Caco-2 (cell line): ENCODE data around the gene ZIC2. TPM values are rescaled to one million over a fixed set of nuclear protein-coding genes. Genes with fewer than 3 reads are reported as not detected.

ENCODE experiments used
- BruUV-seq: library from RNA; stranded (reverse); fragments of 400-500 nt; replicated peaks from 2 replicates; lab custom pipeline; 2021; lab: Mats Ljungman, UMichigan
- CTCF ChIA-PET: fragments of 300-600 bp; sonication (Branson Sonifier 250); formaldehyde crosslinking; loops from one replicate; lab custom pipeline; 2022; ENCODE audit warnings: antibody characterized with exemption; lab: Charles Lee
- POLR2A ChIA-PET: fragments of 300-600 bp; sonication (Branson Sonifier 250); formaldehyde crosslinking; loops from one replicate; lab custom pipeline; 2022; ENCODE audit warnings: antibody characterized with exemption; lab: Charles Lee
- DNase-seq, 2 experiments: peaks; one replicate each; pipeline versions ENCODE4 v3.0.0 to v3.0.0-alpha.2; 2020 to 2022
- H3K27me3 ChIP-seq: replicated peaks from 2 replicates; pipeline ENCODE4 v1.6.0; 2011; ENCODE audit warnings: low read length; ENCODE audit not compliant: control insufficient read depth, insufficient read depth
- H3K36me3 ChIP-seq: 2 replicates; pipeline ENCODE4 v1.5.1; 2011; ENCODE audit warnings: low read length; ENCODE audit not compliant: control insufficient read depth, insufficient read depth
- H3K4me1 ChIP-seq: fragments of 250-450 bp; sonication (Bioruptor Pico); 2 replicates; pipeline ENCODE4 v1.5.1; 2020; ENCODE audit warnings: mild to moderate bottlenecking
- H3K4me3 ChIP-seq: 2 replicates; pipeline ENCODE4 v1.5.1; 2011; ENCODE audit warnings: low read depth, mild to moderate bottlenecking, control low read depth, low read length
- H3K9me3 ChIP-seq: fragments of 250-450 bp; sonication (Bioruptor Pico); 2 replicates; pipeline ENCODE4 v1.5.1; 2020; ENCODE audit warnings: mild to moderate bottlenecking, moderate library complexity
- H3K27ac Mint-ChIP-seq: one replicate; pipeline ENCODE4 v1.8.0; 2022; ENCODE audit warnings: mixed read lengths; ENCODE audit not compliant: unreplicated experiment
- H3K27me3 Mint-ChIP-seq: one replicate; pipeline ENCODE4 v1.8.0; 2022; ENCODE audit warnings: mixed read lengths; ENCODE audit not compliant: insufficient read depth, unreplicated experiment
- H3K36me3 Mint-ChIP-seq: one replicate; pipeline ENCODE4 v1.8.0; 2022; ENCODE audit warnings: mild to moderate bottlenecking, mixed read lengths; ENCODE audit not compliant: insufficient read depth, unreplicated experiment
- H3K4me1 Mint-ChIP-seq: one replicate; pipeline ENCODE4 v1.8.0; 2022; ENCODE audit warnings: low read depth, mixed read lengths; ENCODE audit not compliant: unreplicated experiment
- H3K4me3 Mint-ChIP-seq: one replicate; pipeline ENCODE4 v1.8.0; 2022; ENCODE audit warnings: mild to moderate bottlenecking, moderate library complexity, mixed read lengths; ENCODE audit not compliant: unreplicated experiment
- H3K9me3 Mint-ChIP-seq: one replicate; pipeline ENCODE4 v1.8.0; 2022; ENCODE audit warnings: mixed read lengths; ENCODE audit not compliant: unreplicated experiment
- CTCF ChIP-seq, 2 experiments: fragments of 200-600 bp in 1 of 2; IDR thresholded peaks; 1 replicate in 1 of 2; 2 replicates in 1 of 2; pipeline versions ENCODE4 v1.5.1 to v1.8.0; 2011 to 2022; ENCODE audit warnings: antibody characterized with exemption in 1 of 2, control low read depth in 1 of 2, inconsistent platforms in 1 of 2, low read depth in 1 of 2, low read length in 1 of 2, mild to moderate bottlenecking in 1 of 2, moderate library complexity in 1 of 2; ENCODE audit not compliant: insufficient read depth in 1 of 2, severe bottlenecking in 1 of 2, unreplicated experiment in 1 of 2
- intact Hi-C: fragments of 100-400 bp; cut with micrococcal nuclease; formaldehyde crosslinking; loops from one replicate; pipeline ENCODE4 v1.10.0; 2022; ENCODE audit not compliant: unreplicated experiment
- total RNA-seq: library from RNA; stranded (reverse); gene quantifications from 2 replicates; pipeline ENCODE4 v1.2.3, GENCODE V29; 2022

The ZIC2 gene
- total RNA-seq, 1 experiment from 2014 or later: 1.3 TPM

GRCh38 chr13:100014621-100015020, 33.0 kb downstream of the ZIC2 start:
- Histone ChIP-seq H3K9me3 (no peaks in the 10 kb centered on the region), H3K4me1 (no peaks in the 10 kb centered on the region), H3K4me3 (no peak overlapping the region), H3K36me3 (no peaks in the 10 kb centered on the region), H3K27me3 (no peaks in the 10 kb centered on the region)
- no peaks in the 10 kb centered on the region for H3K27me3 Mint-ChIP-seq
- no peak for TF ChIP-seq CTCF (IDR thresholded peaks at IDR 0.05; ENCODE audit: insufficient read depth in 1 of 2, low read depth in 1 of 2, low read length in 1 of 2, severe bottlenecking in 1 of 2, unreplicated experiment in 1 of 2)
- no peak overlapping the region for H3K4me3 Mint-ChIP-seq
- H3K4me1 Mint-ChIP-seq: no peaks in the 10 kb centered on the region
- intact Hi-C loops: no loop called here
- no peak overlapping the region for H3K27ac Mint-ChIP-seq
- peaks cover 8% of the 10 kb centered on the region for H3K9me3 Mint-ChIP-seq
- POLR2A ChIA-PET: no interaction called here
- BruUV-seq: no TSS peak
- CTCF ChIA-PET: no interaction called here
- no peaks in the 10 kb centered on the region for H3K36me3 Mint-ChIP-seq
- DNase-seq: no peak

DNA sequence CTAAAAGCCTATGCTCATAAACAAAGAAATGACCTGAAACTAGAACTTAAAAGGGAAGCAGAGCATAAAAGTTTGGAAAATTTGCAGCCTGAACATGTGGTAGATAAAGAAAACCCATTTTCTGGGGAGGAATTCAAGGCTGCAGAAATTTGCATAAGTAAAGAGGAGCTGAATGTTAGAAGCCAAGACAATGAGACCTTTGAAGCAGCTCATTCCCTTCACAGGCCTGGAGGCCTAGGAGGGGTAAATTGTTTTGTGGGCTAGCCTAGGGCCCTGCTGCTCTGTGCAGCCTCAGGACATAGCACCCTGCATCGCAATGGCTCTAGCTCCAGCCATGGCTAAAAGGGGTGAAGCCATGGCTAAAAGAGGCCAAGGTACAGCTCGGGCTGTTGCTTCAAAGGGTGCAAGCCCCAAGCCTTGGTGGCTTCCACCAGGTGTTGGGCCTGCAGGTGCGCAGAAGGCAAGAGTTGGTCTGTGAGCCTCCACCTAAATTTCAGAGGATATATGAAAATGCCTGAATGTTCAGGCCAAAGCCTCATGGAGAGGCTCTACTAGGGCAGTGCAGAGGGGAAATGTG, 38.3 kb downstream of the ZIC2 start:
- H3K9me3 ChIP-seq: no peaks in the 10 kb centered on the region; the same call in 1 of the 2 replicates
- no peaks in the 10 kb centered on the region for H3K9me3 Mint-ChIP-seq
- no peak for TF ChIP-seq CTCF (IDR thresholded peaks at IDR 0.05; ENCODE audit: insufficient read depth in 1 of 2, low read depth in 1 of 2, low read length in 1 of 2, severe bottlenecking in 1 of 2, unreplicated experiment in 1 of 2)
- CTCF ChIA-PET: no interaction called here
- no peak overlapping the region for H3K27ac Mint-ChIP-seq
- POLR2A ChIA-PET: no interaction called here
- H3K4me3 ChIP-seq: no peak overlapping the region
- H3K4me1 ChIP-seq: peaks cover 9% of the 10 kb centered on the region
- no TSS peak for BruUV-seq
- H3K27me3 ChIP-seq: no peaks in the 10 kb centered on the region
- no peaks in the 10 kb centered on the region for H3K4me1 Mint-ChIP-seq
- no peaks in the 10 kb centered on the region for H3K36me3 ChIP-seq
- H3K27me3 Mint-ChIP-seq: no peaks in the 10 kb centered on the region
- DNase-seq: no peak
- intact Hi-C loops: no loop called here
- H3K36me3 Mint-ChIP-seq: no peaks in the 10 kb centered on the region
- H3K4me3 Mint-ChIP-seq: no peak overlapping the region

GRCh38 chr13:100022798-100023197, 41.2 kb downstream of the ZIC2 start:
- no peak overlapping the region for H3K4me3 Mint-ChIP-seq
- CTCF ChIA-PET: no interaction called here
- POLR2A ChIA-PET: no interaction called here

More at GRCh38 chr13:100022798-100023197, 41.2 kb downstream of the ZIC2 start:
- BruUV-seq: no TSS peak
- no peaks in the 10 kb centered on the region for H3K27me3 Mint-ChIP-seq
- no peak overlapping the region for H3K27ac Mint-ChIP-seq
- no peak overlapping the region for H3K4me3 ChIP-seq
- H3K36me3 ChIP-seq: no peaks in the 10 kb centered on the region
- no peaks in the 10 kb centered on the region for H3K9me3 Mint-ChIP-seq
- H3K27me3 ChIP-seq: no peaks in the 10 kb centered on the region
- DNase-seq: no peak
- H3K4me1 Mint-ChIP-seq: no peaks in the 10 kb centered on the region
- intact Hi-C loops: no loop called here
- H3K4me1 ChIP-seq: peaks cover 9% of the 10 kb centered on the region
- no peaks in the 10 kb centered on the region for H3K36me3 Mint-ChIP-seq
- no peak for TF ChIP-seq CTCF (IDR thresholded peaks at IDR 0.05; ENCODE audit: insufficient read depth in 1 of 2, low read depth in 1 of 2, low read length in 1 of 2, severe bottlenecking in 1 of 2, unreplicated experiment in 1 of 2)
- no peaks in the 10 kb centered on the region; the same call in 1 of the 2 replicates for H3K9me3 ChIP-seq
